A549 (cell line): ENCODE results near the gene ACTN1. TPM values are rescaled to one million over a fixed set of nuclear protein-coding genes. Genes with fewer than 3 reads are reported as not detected.
A peak's percentile ranks its signal among the peaks of the same experiment; 100 is the strongest.

Experiments
- ATAC-seq, 2 experiments: fragments of 200-7000 bp in 1 of 2; fragments of >200 bp in 1 of 2; cut with Nextera tagmentation in 1 of 2; cut with Tn5 transposase in 1 of 2; 3 replicates each; pipeline versions ENCODE4 v1.8.0 to v1.9.1; 2018 to 2020; ENCODE audit warnings: mild to moderate bottlenecking in 1 of 2, moderate library complexity in 1 of 2
- CTCF ChIA-PET: fragments of 300-600 bp; sonication (Branson Sonifier 250); formaldehyde crosslinking; extraction: SDS; loops from one replicate; lab custom pipeline; 2021; ENCODE audit warnings: antibody characterized with exemption, inconsistent platforms; lab: Yijun Ruan, JAX
- POLR2A ChIA-PET: fragments of 350-600 bp; formaldehyde crosslinking; extraction: SDS; loops from one replicate; lab custom pipeline; 2021; ENCODE audit warnings: antibody characterized with exemption, inconsistent platforms; lab: Yijun Ruan, JAX
- DNase-seq, 2 experiments: peaks; one replicate each; pipeline versions ENCODE4 v3.0.0 to v3.0.0-alpha.2; 2011 to 2016; ENCODE audit warnings: low read depth in 1 of 2, low spot score in 1 of 2
- FAIRE-seq: peaks from 2 replicates; lab custom pipeline; 2011; peaks lifted over from hg19 to GRCh38; lab: Jason Lieb, UNC
- H3K27ac ChIP-seq, 2 experiments: fragments of >200 bp; sonication (Bioruptor Twin); formaldehyde crosslinking; 3 replicates each; pipeline ENCODE4 v1.5.1; 2016 to 2017
- H3K4me1 ChIP-seq: fragments of >200 bp; sonication (Bioruptor Twin); formaldehyde crosslinking; 3 replicates; pipeline ENCODE4 v1.6.1; 2016
- H3K4me2 ChIP-seq: fragments of >200 bp; sonication (Bioruptor Twin); formaldehyde crosslinking; 3 replicates; pipeline ENCODE4 v1.6.1; 2016
- H3K4me3 ChIP-seq: fragments of >200 bp; sonication (Bioruptor Twin); formaldehyde crosslinking; 3 replicates; pipeline ENCODE4 v1.5.1; 2016
- H3K9me3 ChIP-seq: fragments of >200 bp; sonication (Bioruptor Twin); formaldehyde crosslinking; 3 replicates; pipeline ENCODE4 v1.6.1; 2016
- CBX2 ChIP-seq: fragments of 200-600 bp; sonication (generic); IDR thresholded peaks from 2 replicates; pipeline ENCODE4 v1.6.1; 2016; ENCODE audit warnings: low read depth, mild to moderate bottlenecking, borderline replicate concordance
- CBX8 ChIP-seq: fragments of 200-600 bp; sonication (generic); IDR thresholded peaks from 2 replicates; pipeline ENCODE4 v1.6.1; 2016
- CEBPB ChIP-seq, 2 experiments: fragments of >200 bp in 1 of 2; sonication (Bioruptor Twin) in 1 of 2; formaldehyde crosslinking in 1 of 2; IDR thresholded peaks; 2 replicates each; pipeline ENCODE4 v1.6.1; 2012 to 2016
- CTCF ChIP-seq: fragments of >200 bp; sonication (Bioruptor Twin); formaldehyde crosslinking; IDR thresholded peaks from 3 replicates; pipeline ENCODE4 v1.5.1; 2016
- EHMT2 ChIP-seq: fragments of 200-600 bp; sonication (generic); IDR thresholded peaks from 2 replicates; pipeline ENCODE4 v1.6.1; 2016; ENCODE audit warnings: antibody characterized with exemption, low read depth, mild to moderate bottlenecking, moderate library complexity
- EP300 ChIP-seq, 2 experiments: fragments of >200 bp; sonication (Bioruptor Twin); formaldehyde crosslinking; IDR thresholded peaks; 2 replicates in 1 of 2; 3 replicates in 1 of 2; pipeline ENCODE4 v1.6.1; 2016 to 2017
- HES2 ChIP-seq: fragments of >200 bp; sonication (Bioruptor Twin); formaldehyde crosslinking; IDR thresholded peaks from 2 replicates; pipeline ENCODE4 v1.6.1; 2016
- KDM5A ChIP-seq: fragments of 200-600 bp; sonication (generic); IDR thresholded peaks from 2 replicates; pipeline ENCODE4 v1.6.1; 2016; ENCODE audit warnings: antibody characterized with exemption, mild to moderate bottlenecking
- MAFK ChIP-seq: fragments of 450-650 bp; IDR thresholded peaks from 2 replicates; pipeline ENCODE4 v1.6.1; 2014; ENCODE audit not compliant: partially characterized antibody
- NFE2L2 ChIP-seq: fragments of 150-350 bp; conservative IDR thresholded peaks from 2 replicates; pipeline ENCODE4 v1.6.1; 2014; ENCODE audit warnings: low read length
- NPAS2 ChIP-seq: fragments of 250-450 bp; sonication (Bioruptor Pico); IDR thresholded peaks from 2 replicates; pipeline ENCODE4 v1.8.0; 2022; ENCODE audit warnings: mild to moderate bottlenecking, moderate library complexity, borderline replicate concordance
- NR3C1 ChIP-seq: fragments of >200 bp; sonication (Bioruptor Twin); formaldehyde crosslinking; IDR thresholded peaks from 3 replicates; pipeline ENCODE4 v1.6.1; 2017
- PHF8 ChIP-seq: fragments of 200-600 bp; sonication (generic); IDR thresholded peaks from 2 replicates; pipeline ENCODE4 v1.6.1; 2016; ENCODE audit warnings: low read depth, mild to moderate bottlenecking, antibody characterized with exemption, moderate library complexity, borderline replicate concordance
- POLR2AphosphoS2 ChIP-seq: conservative IDR thresholded peaks from 2 replicates; pipeline ENCODE4 v1.6.1; 2012; ENCODE audit warnings: low read length, improper control_type of control experiment, inconsistent platforms
- RAD21 ChIP-seq, 2 experiments: fragments of >200 bp in 1 of 2; sonication (Bioruptor Twin) in 1 of 2; formaldehyde crosslinking in 1 of 2; IDR thresholded peaks in 1 of 2; conservative IDR thresholded peaks in 1 of 2; 2 replicates in 1 of 2; 3 replicates in 1 of 2; pipeline ENCODE4 v1.6.1; 2012 to 2018; ENCODE audit warnings: inconsistent platforms in 1 of 2
- RARB ChIP-seq: fragments of 250-450 bp; sonication (Bioruptor Pico); IDR thresholded peaks from 2 replicates; pipeline ENCODE4 v1.8.0; 2021; ENCODE audit warnings: mild to moderate bottlenecking, moderate library complexity
- RCOR1 ChIP-seq: fragments of 150-350 bp; IDR thresholded peaks from 2 replicates; pipeline ENCODE4 v1.6.1; 2014; ENCODE audit warnings: antibody characterized with exemption, low read length, low read depth
- REST ChIP-seq: fragments of 200-600 bp; sonication (generic); IDR thresholded peaks from 2 replicates; pipeline ENCODE4 v1.6.1; 2016; ENCODE audit warnings: antibody characterized with exemption, mild to moderate bottlenecking, moderate library complexity
- RNF2 ChIP-seq: fragments of 200-600 bp; sonication (generic); IDR thresholded peaks from 2 replicates; pipeline ENCODE4 v1.6.1; 2016; ENCODE audit warnings: low read depth, mild to moderate bottlenecking, antibody characterized with exemption, moderate library complexity, borderline replicate concordance
- TP53 ChIP-seq: fragments of 250-450 bp; sonication (Bioruptor Pico); IDR thresholded peaks from 2 replicates; pipeline ENCODE4 v1.5.0; 2021; ENCODE audit warnings: mild to moderate bottlenecking, moderate library complexity
- ZC3H11A ChIP-seq: fragments of 450-650 bp; IDR thresholded peaks from 2 replicates; pipeline ENCODE4 v1.6.1; 2014; ENCODE audit warnings: antibody characterized with exemption, mild to moderate bottlenecking
- ZNF302 ChIP-seq: fragments of 250-450 bp; sonication (Bioruptor Pico); IDR thresholded peaks from 2 replicates; pipeline ENCODE4 v1.9.0; 2021; ENCODE audit warnings: inconsistent platforms, mild to moderate bottlenecking, moderate library complexity
- WGBS: methylation state at CpG from one replicate; pipeline ENCODE4 v1.1.6; 2017; ENCODE audit errors: missing lambda C conversion rate; 5-methylcytosine and 5-hydroxymethylcytosine counted together
- polyA plus RNA-seq, 4 experiments: library from polyadenylated mRNA; depleted of rRNA in 3 of 4; stranded (reverse); fragments of >200 nt; fragmentation: RNase III in 1 of 4; extraction: RNeasy Plus Mini Kit Qiagen cat#74134 plus additional on column Dnase treatment in 1 of 4; gene quantifications; 2 replicates in 3 of 4; 3 replicates in 1 of 4; pipeline ENCODE4 v1.2.3, GENCODE V29; 2011 to 2017

Gene ACTN1
- polyA plus RNA-seq, 2 of the 4 experiments (the other 2 are of a cell fraction), result 208 to 245 TPM

GRCh38 chr14:68960123-68960522, 19.0 kb downstream of the ACTN1 start:
- DNase-seq (no peak), FAIRE-seq (no peak), ATAC-seq (no peak)
- Histone ChIP-seq H3K4me1 (peaks cover 100% of the 10 kb centered on the region), H3K27ac (no peak overlapping the region), H3K4me2 (no peak overlapping the region; the same call in 2 of the 3 replicates), H3K4me3 (no peak overlapping the region), H3K9me3 (no peaks in the 10 kb centered on the region)
- WGBS, result 68% methylated on average over 3 of the region's 3 CpGs
- ChIA-PET POLR2A (no interaction called here), CTCF (interaction anchor here (1.0 to 8.8 kb wide), 5 partner anchors 8 to 141 kb away, joined by 3 to 74 read pairs (median 7); no protein-coding TSS in a partner anchor)
- TF ChIP-seq CBX8, result no peak
- TF ChIP-seq MAFK, result peak; percentile 75

- Histone ChIP-seq H3K4me2 (peak overlapping the region; percentile 8; the same call in 2 of the 3 replicates), H3K27ac (peak overlapping the region in 1 of 2 experiments; percentile 73; a peak in 3 of 6 replicates), H3K9me3 (no peaks in the 10 kb centered on the region), H3K4me1 (peaks cover 100% of the 10 kb centered on the region), H3K4me3 (no peak overlapping the region)
- FAIRE-seq, result no peak
- POLR2A ChIA-PET, result interaction anchor here (0.6 to 0.7 kb wide), 2 partner anchors 44 to 75 kb away, joined by 3 read pairs; no protein-coding TSS in a partner anchor
- ATAC-seq, result no peak
- no peak for DNase-seq
- no peak for TF ChIP-seq CEBPB (IDR thresholded peaks at IDR 0.05)
- TF ChIP-seq EP300 (IDR thresholded peaks at IDR 0.05), result no peak
- no peak for TF ChIP-seq NPAS2
- TF ChIP-seq NR3C1, result no peak
- TF ChIP-seq RARB (CRISPR knock-in tag), result no peak
- TF ChIP-seq REST, result no peak
- no peak for TF ChIP-seq ZNF302 (CRISPR knock-in tag)
- no peak for TF ChIP-seq RCOR1
- TF ChIP-seq, all 56 proteins: peak for 0
- WGBS, result 70% methylated on average over 4 of the region's 4 CpGs
- CTCF ChIA-PET, result interaction anchor here (1.0 to 8.8 kb wide), 8 partner anchors 10 to 131 kb away, joined by 3 to 74 read pairs (median 6); no protein-coding TSS in a partner anchor
These were observed 20.1 kb downstream of the ACTN1 start for GRCh38 chr14:68959035-68959434.

- Histone ChIP-seq H3K9me3 (no peaks in the 10 kb centered on the region), H3K4me3 (no peak overlapping the region), H3K27ac (peak overlapping the region in 1 of 2 experiments; percentile 73; a peak in 3 of 6 replicates), H3K4me2 (peak overlapping the region; percentile 8; the same call in 2 of the 3 replicates), H3K4me1 (peaks cover 100% of the 10 kb centered on the region)
- ChIA-PET CTCF (interaction anchor here (1.2 to 8.8 kb wide), 7 partner anchors 11 to 131 kb away, joined by 3 to 74 read pairs (median 7); no protein-coding TSS in a partner anchor), POLR2A (interaction anchor here (0.6 to 0.7 kb wide), 2 partner anchors 45 to 74 kb away, joined by 3 read pairs; no protein-coding TSS in a partner anchor)
- DNase-seq, result no peak
- TF ChIP-seq KDM5A (no peak), POLR2AphosphoS2 (no peak), CTCF (no peak), ZC3H11A (no peak), NFE2L2 (no peak), HES2 (no peak), EHMT2 (no peak), PHF8 (no peak), CBX2 (no peak), TP53 (CRISPR knock-in tag) (no peak), RAD21 (conservative IDR thresholded peaks at IDR 0.05 in 1 of 2, IDR thresholded peaks at IDR 0.05 in 1 of 2) (no peak), RNF2 (no peak)
- no peak for ATAC-seq
- WGBS, result 55% methylated on average over 6 of the region's 6 CpGs
- no peak for FAIRE-seq
These were observed 20.5 kb downstream of the ACTN1 start for GRCh38 chr14:68958553-68958952.
